ENCODE measurements around the gene TK1.

TK1 gene

DNA sequence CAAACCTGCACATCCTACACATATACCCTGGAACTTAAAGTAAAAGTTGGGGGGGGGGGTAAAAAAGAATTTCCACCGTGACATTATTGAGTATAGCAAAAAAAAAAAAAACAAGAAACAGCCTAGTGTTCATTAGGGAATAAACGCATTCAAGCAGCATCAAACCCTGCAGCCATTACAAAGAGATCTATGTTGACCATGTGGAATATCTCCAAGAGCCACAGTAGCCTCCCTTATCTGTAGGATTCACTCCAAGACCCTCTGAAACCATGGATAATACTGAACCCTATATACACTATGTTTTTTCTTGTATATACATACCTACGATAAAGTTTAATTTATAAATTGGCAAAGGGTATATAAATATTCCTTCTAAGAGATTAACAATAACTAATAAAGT, 21.6 kb upstream of the TK1 start:
- H3K4me1 ChIP-seq = peaks cover 5% of the 10 kb centered on the region; the same call in 1 of the 2 replicates
- H3K9me3 ChIP-seq = no peaks in the 10 kb centered on the region
- H3K4me3 ChIP-seq (ENCODE audit: low read depth, low read length) = no peak overlapping the region
- DNase-seq = no peak
- no peak for TF ChIP-seq CTCF (IDR thresholded peaks at IDR 0.05; ENCODE audit: low read depth, low read length)
- no peaks in the 10 kb centered on the region for H3K27me3 ChIP-seq
- peaks cover 3% of the 10 kb centered on the region; the same call in 1 of the 2 replicates for H3K36me3 ChIP-seq

DNA sequence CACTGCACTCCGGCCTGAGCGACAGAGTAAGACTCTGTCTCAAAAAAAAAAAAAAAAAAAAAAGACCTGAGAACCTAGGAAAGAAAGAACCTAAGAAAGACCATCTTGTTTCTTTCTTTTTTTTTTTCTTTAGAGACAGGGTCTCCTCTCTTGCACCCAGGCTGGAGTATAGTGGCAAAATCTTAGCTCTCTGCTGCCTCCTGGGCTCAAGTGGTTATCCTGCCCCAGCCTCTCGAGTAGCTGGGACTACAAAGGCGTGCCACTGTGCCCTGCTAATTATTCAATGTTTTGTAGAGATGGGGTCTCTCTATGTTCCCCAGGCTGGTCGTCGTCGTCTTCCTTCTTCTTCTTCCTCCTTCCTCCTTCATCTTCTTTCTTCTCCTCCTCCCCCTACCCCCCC, 19.4 kb upstream of the TK1 start:
- H3K4me1 ChIP-seq = peaks cover 5% of the 10 kb centered on the region; the same call in 1 of the 2 replicates
- peaks cover 4% of the 10 kb centered on the region; the same call in 1 of the 2 replicates for H3K36me3 ChIP-seq
- no peaks in the 10 kb centered on the region for H3K27me3 ChIP-seq
- H3K4me3 ChIP-seq (ENCODE audit: low read depth, low read length) = no peak overlapping the region
- DNase-seq = no peak
- no peaks in the 10 kb centered on the region for H3K9me3 ChIP-seq
- TF ChIP-seq CTCF (IDR thresholded peaks at IDR 0.05; ENCODE audit: low read depth, low read length) = 0 out of 2 replicates have a peak, but pooled peaks have one; percentile 10

DNA sequence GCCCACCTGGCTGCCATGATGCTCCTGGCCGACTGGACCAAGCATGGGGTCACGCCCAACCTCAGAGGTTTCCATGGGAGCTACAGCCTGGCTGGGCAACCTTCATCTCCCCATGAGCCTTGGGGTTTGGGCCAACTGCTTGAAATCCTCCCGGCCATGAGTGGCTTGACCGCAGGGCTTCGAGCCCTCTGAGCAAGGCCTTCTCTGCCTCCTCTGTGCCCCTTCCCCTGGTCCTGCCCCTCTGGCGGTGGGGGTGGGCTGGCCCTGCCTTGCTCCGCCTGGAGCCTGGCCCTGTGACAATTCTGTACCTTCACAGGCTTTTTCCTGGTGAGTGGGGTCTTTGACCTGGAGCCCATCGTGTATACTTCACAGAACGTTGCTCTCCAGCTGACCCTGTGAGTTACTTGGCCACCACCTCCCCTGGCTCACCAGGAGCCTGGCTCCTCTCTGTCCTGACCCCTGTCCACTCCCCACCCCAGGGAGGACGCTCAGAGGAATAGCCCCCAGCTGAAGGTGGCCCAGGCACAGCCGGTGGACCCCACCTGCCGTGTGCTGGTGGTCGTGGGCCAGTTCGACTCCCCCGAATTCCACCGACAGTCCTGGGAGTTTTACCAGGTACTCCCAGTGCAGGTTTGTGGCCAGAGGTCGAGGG, 18.4 kb upstream of the TK1 start:
- Histone ChIP-seq H3K9me3 (no peaks in the 10 kb centered on the region), H3K27me3 (no peaks in the 10 kb centered on the region), H3K36me3 (peaks cover 4% of the 10 kb centered on the region; the same call in 1 of the 2 replicates), H3K4me3 (ENCODE audit: low read depth, low read length) (no peak overlapping the region), H3K4me1 (peaks cover 5% of the 10 kb centered on the region; the same call in 1 of the 2 replicates)
- no peak for DNase-seq
- no peak for TF ChIP-seq CTCF (IDR thresholded peaks at IDR 0.05; ENCODE audit: low read depth, low read length)

GRCh38 chr17:78204387-78205123, 17.7 kb upstream of the TK1 start:
- Histone ChIP-seq H3K27me3 (no peaks in the 10 kb centered on the region), H3K4me3 (ENCODE audit: low read depth, low read length) (no peak overlapping the region), H3K4me1 (peaks cover 5% of the 10 kb centered on the region; the same call in 1 of the 2 replicates), H3K9me3 (no peaks in the 10 kb centered on the region), H3K36me3 (peaks cover 4% of the 10 kb centered on the region; the same call in 1 of the 2 replicates)
- DNase-seq = no peak
- TF ChIP-seq CTCF (IDR thresholded peaks at IDR 0.05; ENCODE audit: low read depth, low read length) = no peak

- peaks cover 5% of the 10 kb centered on the region; the same call in 1 of the 2 replicates for H3K4me1 ChIP-seq
- peaks cover 15% of the 10 kb centered on the region for H3K36me3 ChIP-seq
- H3K27me3 ChIP-seq = no peaks in the 10 kb centered on the region
- DNase-seq = no peak
- no peak for TF ChIP-seq CTCF (IDR thresholded peaks at IDR 0.05; ENCODE audit: low read depth, low read length)
- H3K9me3 ChIP-seq = no peaks in the 10 kb centered on the region
- H3K4me3 ChIP-seq (ENCODE audit: low read depth, low read length) = no peak overlapping the region
These were observed 15.8 kb upstream of the TK1 start for GRCh38 chr17:78202666-78203065.

DNA sequence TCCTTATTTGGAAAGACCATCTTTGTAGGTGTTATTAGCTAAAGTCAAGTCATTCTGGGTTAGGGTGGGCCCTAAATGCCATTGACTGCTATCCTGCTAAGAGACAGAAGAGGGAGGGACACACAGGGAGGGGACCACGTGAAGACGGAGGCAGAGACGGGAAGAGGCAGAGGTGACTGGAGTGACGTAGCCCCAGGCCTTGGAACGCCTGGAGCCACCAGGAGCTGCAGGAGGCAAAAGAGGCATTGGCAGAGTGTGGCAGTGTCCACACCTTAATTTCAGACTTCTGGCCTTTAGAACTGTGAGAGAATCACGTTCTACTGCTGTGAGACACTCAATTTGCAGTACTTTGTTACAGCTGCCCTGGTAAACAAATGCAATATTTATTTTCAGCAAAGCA, 13.6 kb upstream of the TK1 start:
- Histone ChIP-seq H3K27me3 (no peaks in the 10 kb centered on the region), H3K4me3 (ENCODE audit: low read depth, low read length) (no peak overlapping the region), H3K9me3 (no peaks in the 10 kb centered on the region), H3K4me1 (no peaks in the 10 kb centered on the region), H3K36me3 (peaks cover 28% of the 10 kb centered on the region)
- no peak for DNase-seq
- no peak for TF ChIP-seq CTCF (IDR thresholded peaks at IDR 0.05; ENCODE audit: low read depth, low read length)

Data from BE2C (cell line).